ENCODE measurements around the gene PIK3AP1. TPM values are rescaled to one million over a fixed set of nuclear protein-coding genes. Genes with fewer than 3 reads are reported as not detected.

The PIK3AP1 gene
- total RNA-seq, 1 donor from 2014 or later = 5.9 TPM

DNA sequence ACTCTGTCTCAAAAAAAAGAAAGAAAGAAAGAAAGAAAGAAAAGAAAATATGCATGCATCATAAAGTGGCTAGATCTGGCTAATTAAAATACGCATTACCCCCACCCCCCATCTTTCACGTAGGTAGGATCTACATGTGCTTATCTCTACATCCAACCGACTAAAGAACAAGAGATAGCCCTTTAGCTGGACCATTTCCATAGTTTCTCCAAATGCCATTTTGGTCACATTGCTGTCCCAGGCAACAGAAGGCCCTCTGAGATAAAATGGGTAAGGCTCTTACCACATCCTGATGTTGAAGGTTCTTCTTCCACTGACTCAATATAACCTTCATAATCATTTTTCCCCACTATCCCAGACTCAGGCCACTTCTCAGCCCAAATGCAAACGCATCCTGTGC lies 31.5 kb downstream of the PIK3AP1 start:
- H3K27me3 ChIP-seq = no peaks in the 10 kb centered on the region
- no peaks in the 10 kb centered on the region for H3K9me3 ChIP-seq
- DNase-seq (ENCODE audit: low spot score in 2 of 2) = no peak
- peaks cover 0 to 3% of the 10 kb centered on the region in 2 donors for H3K4me1 ChIP-seq
- no peak overlapping the region for H3K4me3 ChIP-seq
- no peaks in the 10 kb centered on the region for H3K36me3 ChIP-seq
- TF ChIP-seq, protein P1, sequence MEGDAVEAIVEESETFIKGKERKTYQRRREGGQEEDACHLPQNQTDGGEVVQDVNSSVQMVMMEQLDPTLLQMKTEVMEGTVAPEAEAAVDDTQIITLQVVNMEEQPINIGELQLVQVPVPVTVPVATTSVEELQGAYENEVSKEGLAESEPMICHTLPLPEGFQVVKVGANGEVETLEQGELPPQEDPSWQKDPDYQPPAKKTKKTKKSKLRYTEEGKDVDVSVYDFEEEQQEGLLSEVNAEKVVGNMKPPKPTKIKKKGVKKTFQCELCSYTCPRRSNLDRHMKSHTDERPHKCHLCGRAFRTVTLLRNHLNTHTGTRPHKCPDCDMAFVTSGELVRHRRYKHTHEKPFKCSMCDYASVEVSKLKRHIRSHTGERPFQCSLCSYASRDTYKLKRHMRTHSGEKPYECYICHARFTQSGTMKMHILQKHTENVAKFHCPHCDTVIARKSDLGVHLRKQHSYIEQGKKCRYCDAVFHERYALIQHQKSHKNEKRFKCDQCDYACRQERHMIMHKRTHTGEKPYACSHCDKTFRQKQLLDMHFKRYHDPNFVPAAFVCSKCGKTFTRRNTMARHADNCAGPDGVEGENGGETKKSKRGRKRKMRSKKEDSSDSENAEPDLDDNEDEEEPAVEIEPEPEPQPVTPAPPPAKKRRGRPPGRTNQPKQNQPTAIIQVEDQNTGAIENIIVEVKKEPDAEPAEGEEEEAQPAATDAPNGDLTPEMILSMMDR (IDR thresholded peaks at IDR 0.05) = no peak
- no peak overlapping the region for H3K27ac ChIP-seq
- intact Hi-C loops (cut with DNase I) = no loop called here

DNA sequence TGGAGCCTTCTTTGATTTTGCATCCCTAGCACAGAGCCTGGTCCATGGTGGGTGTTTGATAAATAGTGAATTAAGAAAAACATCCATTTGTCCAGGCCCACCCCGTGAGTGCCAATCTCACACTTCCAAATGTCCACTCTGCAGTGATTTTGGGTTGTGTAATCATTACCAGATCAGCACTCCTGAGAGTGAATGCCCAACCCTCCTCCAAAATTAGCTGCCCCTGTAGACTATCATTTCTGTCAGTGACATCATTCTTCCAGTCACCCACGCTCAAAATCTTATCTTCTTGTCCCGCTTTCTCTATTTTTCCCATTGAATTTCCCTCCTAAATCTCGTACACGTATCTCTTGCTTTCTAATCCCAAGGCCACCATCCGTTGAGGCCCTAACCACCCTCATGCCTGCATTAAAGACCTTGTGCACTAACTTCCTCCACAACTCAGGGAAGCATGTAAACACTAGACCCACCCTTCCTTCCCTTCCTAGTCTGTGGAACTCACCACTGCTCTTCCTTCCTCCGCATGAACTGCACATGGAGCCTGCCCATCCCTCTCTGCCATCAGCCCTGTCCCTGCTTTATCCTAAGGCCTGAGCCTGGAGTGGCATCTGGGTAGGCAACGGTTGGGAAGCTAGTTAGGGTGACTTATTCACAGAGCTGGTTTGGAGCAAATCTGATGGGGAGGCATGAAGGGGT lies 32.8 kb downstream of the PIK3AP1 start:
- Histone ChIP-seq H3K4me3 (no peak overlapping the region), H3K27me3 (no peaks in the 10 kb centered on the region), H3K4me1 (peaks cover 0 to 3% of the 10 kb centered on the region in 2 donors), H3K9me3 (no peaks in the 10 kb centered on the region), H3K36me3 (no peaks in the 10 kb centered on the region), H3K27ac (no peak overlapping the region)
- TF ChIP-seq, protein P1 (IDR thresholded peaks at IDR 0.05) = no peak
- no peak for DNase-seq (ENCODE audit: low spot score in 2 of 2)
- intact Hi-C loops (cut with DNase I) = no loop called here

DNA sequence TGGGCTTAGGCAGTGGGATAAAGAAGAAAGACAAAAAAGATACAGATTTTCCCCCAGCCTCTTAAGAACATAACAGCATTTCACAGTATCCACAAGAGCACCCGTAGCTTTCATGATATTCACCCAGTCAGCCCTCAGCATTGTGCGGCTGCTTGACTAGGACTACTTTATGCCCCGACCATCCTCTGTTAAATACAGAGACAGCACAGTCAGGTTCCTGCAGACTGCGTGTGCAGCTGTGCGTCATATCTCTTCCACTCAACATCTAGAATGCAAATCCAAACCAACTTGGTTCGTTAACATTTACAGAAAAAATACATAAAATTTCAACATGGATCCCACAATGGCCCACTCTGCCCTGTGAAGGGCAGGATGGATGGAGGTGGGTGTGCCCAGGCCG lies 33.8 kb downstream of the PIK3AP1 start:
- H3K27me3 ChIP-seq = no peaks in the 10 kb centered on the region
- no peaks in the 10 kb centered on the region for H3K9me3 ChIP-seq
- intact Hi-C loops (cut with DNase I) = no loop called here
- DNase-seq (ENCODE audit: low spot score in 2 of 2) = no peak
- H3K27ac ChIP-seq = no peak overlapping the region
- H3K36me3 ChIP-seq = no peaks in the 10 kb centered on the region
- H3K4me1 ChIP-seq = peaks cover 0 to 3% of the 10 kb centered on the region in 2 donors
- H3K4me3 ChIP-seq = no peak overlapping the region
- TF ChIP-seq, protein P1 (IDR thresholded peaks at IDR 0.05) = no peak

DNA sequence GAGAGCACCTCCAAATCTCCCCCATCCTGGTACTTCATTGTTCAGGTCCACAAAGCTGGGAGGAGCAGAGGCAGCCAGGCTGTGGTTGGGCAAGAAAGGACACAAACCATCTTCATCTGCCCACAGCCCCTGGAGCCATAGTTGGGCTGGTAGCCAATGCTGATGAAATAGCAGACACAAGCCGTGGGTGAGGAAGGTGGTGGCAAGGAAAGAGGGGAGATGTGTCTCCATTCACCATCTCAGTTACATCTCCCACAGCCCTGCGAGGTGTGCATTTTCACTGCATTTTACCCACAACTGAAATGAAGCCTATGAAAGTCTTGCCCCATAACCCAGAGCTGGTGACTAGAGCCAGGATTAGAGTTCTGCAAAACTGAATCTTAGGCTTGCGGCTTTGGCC lies 35.0 kb downstream of the PIK3AP1 start:
- no peaks in the 10 kb centered on the region for H3K27me3 ChIP-seq
- no peaks in the 10 kb centered on the region for H3K4me1 ChIP-seq
- no peaks in the 10 kb centered on the region for H3K36me3 ChIP-seq
- no peak overlapping the region for H3K4me3 ChIP-seq
- H3K27ac ChIP-seq = no peak overlapping the region
- TF ChIP-seq, protein P1 (IDR thresholded peaks at IDR 0.05) = no peak
- H3K9me3 ChIP-seq = no peaks in the 10 kb centered on the region
- DNase-seq (ENCODE audit: low spot score in 2 of 2) = no peak
- intact Hi-C loops (cut with DNase I) = no loop called here

DNA sequence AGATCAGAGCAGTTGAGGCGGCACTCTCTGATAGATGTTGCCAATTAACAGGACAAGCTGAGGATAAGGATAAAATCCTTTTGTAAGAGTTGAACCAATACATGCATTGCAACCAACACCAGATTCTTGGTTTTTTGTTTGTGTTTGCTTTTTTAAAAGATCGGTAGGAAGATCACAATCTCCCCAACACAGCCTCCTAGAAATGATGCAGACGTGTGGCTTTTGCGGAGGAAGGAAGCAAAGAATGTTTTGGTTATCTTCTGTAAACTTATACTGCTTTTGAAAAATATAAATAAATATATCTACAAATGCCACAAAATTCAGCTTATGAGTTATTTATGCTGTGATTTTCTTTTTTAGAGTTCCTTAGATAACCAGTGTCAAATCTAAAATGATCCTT lies 35.5 kb downstream of the PIK3AP1 start:
- no peak for DNase-seq (ENCODE audit: low spot score in 2 of 2)
- TF ChIP-seq, protein P1 (IDR thresholded peaks at IDR 0.05) = no peak
- no peak overlapping the region for H3K27ac ChIP-seq
- H3K27me3 ChIP-seq = no peaks in the 10 kb centered on the region
- no peaks in the 10 kb centered on the region for H3K4me1 ChIP-seq
- H3K36me3 ChIP-seq = no peaks in the 10 kb centered on the region
- H3K9me3 ChIP-seq = no peaks in the 10 kb centered on the region
- intact Hi-C loops (cut with DNase I) = no loop called here
- H3K4me3 ChIP-seq = no peak overlapping the region

DNA sequence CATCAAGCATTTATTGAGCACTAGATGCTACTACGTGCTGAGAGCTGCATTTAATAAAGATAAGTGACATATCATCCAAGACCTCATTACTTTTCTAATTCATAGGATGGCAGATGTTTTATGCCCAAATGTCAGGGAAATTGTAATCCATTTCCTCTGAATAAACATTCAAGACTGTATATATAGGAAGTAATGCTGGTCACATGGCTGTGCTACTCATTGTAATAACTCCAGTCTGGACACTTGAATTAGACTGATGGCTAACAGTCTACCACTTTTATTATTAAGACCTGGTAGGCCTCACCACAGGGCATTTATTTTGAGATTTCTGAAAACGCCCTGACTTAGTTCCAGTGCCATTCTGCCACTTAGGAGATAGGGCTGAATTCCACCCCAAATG lies 36.6 kb downstream of the PIK3AP1 start:
- Histone ChIP-seq H3K9me3 (no peaks in the 10 kb centered on the region), H3K36me3 (no peaks in the 10 kb centered on the region), H3K4me1 (no peaks in the 10 kb centered on the region), H3K4me3 (no peak overlapping the region), H3K27me3 (no peaks in the 10 kb centered on the region), H3K27ac (no peak overlapping the region)
- TF ChIP-seq, protein P1 (IDR thresholded peaks at IDR 0.05) = no peak
- DNase-seq (ENCODE audit: low spot score in 2 of 2) = no peak
- intact Hi-C loops (cut with DNase I) = no loop called here
